Activated CD4-positive, alpha-beta T cell treated with anti-CD3 and anti-CD28 coated beads, Interleukin-2, amount 10 ng/mL, durations not matched to agents 7 days and 5 days (primary cell): ENCODE measurements around the gene MYO5A. TPM values are rescaled to one million over a fixed set of nuclear protein-coding genes. Genes with fewer than 3 reads are reported as not detected.
A peak's percentile ranks its signal among the peaks of the same experiment; 100 is the strongest.
"Not testable (repeated sequence)": the region's sequence is repeated elsewhere in the genome, so short reads cannot be mapped to it uniquely, and the experiment has no call there.

Experiments
- CTCF ChIA-PET: fragments of 350-600 bp; sonication (Branson Sonifier 250); formaldehyde crosslinking; loops from one replicate; lab custom pipeline; 2021; ENCODE audit warnings: antibody characterized with exemption; lab: Charles Lee
- POLR2A ChIA-PET: fragments of 350-600 bp; sonication (Branson Sonifier 250); formaldehyde crosslinking; loops from one replicate; lab custom pipeline; 2021; ENCODE audit warnings: antibody characterized with exemption; lab: Charles Lee
- DNase-seq: peaks from one replicate; pipeline ENCODE4 v3.0.0-alpha.2; 2020
- H3K27ac Mint-ChIP-seq: one replicate; pipeline ENCODE4 v1.8.0; 2021; ENCODE audit warnings: mild to moderate bottlenecking, moderate library complexity, mixed read lengths
- H3K27me3 Mint-ChIP-seq: one replicate; pipeline ENCODE4 v1.8.0; 2021; ENCODE audit warnings: mixed read lengths
- H3K36me3 Mint-ChIP-seq: one replicate; pipeline ENCODE4 v1.8.0; 2021; ENCODE audit warnings: low read depth, mixed read lengths
- H3K4me1 Mint-ChIP-seq: one replicate; pipeline ENCODE4 v1.8.0; 2021; ENCODE audit warnings: mixed read lengths
- H3K4me3 Mint-ChIP-seq: one replicate; pipeline ENCODE4 v1.8.0; 2021; ENCODE audit warnings: mild to moderate bottlenecking, moderate library complexity, mixed read lengths
- H3K9me3 Mint-ChIP-seq: one replicate; pipeline ENCODE4 v1.8.0; 2021; ENCODE audit warnings: mixed read lengths
- total RNA-seq, 2 experiments: library from RNA; stranded (reverse); gene quantifications; one replicate each; pipeline ENCODE4 v1.2.3, GENCODE V29; 2021

The MYO5A gene
- total RNA-seq = 10 to 100 TPM; 34.0 to 34.5 TPM

DNA sequence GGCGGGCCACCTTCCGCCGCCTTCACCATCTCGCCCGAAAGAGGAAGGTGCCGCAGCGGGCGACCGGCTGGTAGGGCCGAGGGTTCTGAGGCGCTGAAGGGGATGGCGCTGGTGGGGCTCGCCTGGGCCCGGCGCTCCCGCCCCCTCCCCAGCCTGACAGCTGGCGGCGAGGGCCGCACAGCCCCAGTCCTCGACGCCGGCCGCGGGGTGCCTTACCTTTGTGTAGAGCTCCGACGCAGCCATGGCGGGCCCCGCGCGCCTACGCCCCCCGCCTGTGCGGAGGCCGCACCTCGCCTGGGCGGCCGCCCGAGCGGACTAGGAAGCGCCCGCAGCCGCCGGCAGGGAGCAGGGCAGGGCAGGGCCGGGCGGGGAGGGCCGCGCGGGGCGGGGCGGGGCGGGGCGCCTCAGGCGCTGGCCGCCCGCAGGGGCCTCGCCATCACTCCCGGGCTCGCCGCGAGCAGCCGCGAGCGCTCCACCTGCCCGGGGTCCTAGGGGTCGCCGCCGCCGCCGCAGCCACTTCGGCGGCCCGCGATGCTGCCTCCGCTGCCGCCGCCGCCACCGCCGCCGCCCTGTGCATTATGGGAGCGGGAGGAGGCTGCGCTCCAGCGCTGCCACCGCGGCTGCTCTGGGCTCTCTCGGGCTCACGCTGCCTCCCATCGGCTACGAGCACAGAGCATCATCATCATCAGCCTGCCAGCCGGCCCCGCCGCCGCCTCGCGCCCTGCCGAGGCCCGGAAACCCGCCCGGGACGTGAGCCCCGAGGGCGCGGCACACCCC, at the start of gene MYO5A:
TSS of gene MYO5A (minus strand) at position 317 of the 777 bp plus-strand sequence. CDS start at position 243, 74 bp downstream.
- Mint-ChIP-seq H3K36me3 (peaks cover 2% of the 10 kb centered on the region), H3K27ac (peak within 1 kb of the TSS; percentile 90), H3K27me3 (peaks cover 11% of the 10 kb centered on the region), H3K4me3 (peak within 1 kb of the TSS; percentile 95), H3K4me1 (peaks cover 22% of the 10 kb centered on the region), H3K9me3 (no peaks in the 10 kb centered on the region)
- DNase-seq = peak; percentile 81
- POLR2A ChIA-PET = no interaction called here
- CTCF ChIA-PET = interaction anchor here (0.5 to 1.7 kb wide), 3 partner anchors 9 to 147 kb away, joined by 3 to 5 read pairs (median 4); no protein-coding TSS in a partner anchor

DNA sequence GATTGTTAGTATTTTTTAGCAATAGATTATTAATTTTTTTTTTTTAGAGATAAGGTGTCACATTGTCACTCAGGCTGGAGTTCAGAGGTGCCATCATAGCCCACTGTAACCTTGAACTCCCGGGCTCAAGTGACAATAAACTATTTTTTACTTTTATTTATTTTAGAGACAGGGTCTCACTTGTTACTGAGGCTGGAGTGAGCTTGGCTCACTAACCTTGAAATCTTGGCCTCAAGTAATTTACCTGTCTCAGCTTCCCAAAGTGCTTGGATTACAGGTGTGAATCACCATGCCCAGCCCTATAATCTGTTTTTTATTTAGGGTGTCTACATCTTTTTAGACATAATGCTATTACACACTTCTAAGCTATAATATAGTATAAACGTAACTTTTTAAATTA, 48.0 kb upstream of the MYO5A start:
- H3K4me3 Mint-ChIP-seq = no peak overlapping the region
- POLR2A ChIA-PET = no interaction called here
- H3K27ac Mint-ChIP-seq = no peak overlapping the region
- H3K4me1 Mint-ChIP-seq = no peaks in the 10 kb centered on the region
- CTCF ChIA-PET = interaction anchor here (0.5 to 1.4 kb wide), 2 partner anchors 9 to 118 kb away, joined by 3 read pairs; no protein-coding TSS in a partner anchor
- no peak for DNase-seq
- H3K27me3 Mint-ChIP-seq = no peaks in the 10 kb centered on the region
- peaks cover 3% of the 10 kb centered on the region for H3K9me3 Mint-ChIP-seq
- peaks cover 6% of the 10 kb centered on the region for H3K36me3 Mint-ChIP-seq

DNA sequence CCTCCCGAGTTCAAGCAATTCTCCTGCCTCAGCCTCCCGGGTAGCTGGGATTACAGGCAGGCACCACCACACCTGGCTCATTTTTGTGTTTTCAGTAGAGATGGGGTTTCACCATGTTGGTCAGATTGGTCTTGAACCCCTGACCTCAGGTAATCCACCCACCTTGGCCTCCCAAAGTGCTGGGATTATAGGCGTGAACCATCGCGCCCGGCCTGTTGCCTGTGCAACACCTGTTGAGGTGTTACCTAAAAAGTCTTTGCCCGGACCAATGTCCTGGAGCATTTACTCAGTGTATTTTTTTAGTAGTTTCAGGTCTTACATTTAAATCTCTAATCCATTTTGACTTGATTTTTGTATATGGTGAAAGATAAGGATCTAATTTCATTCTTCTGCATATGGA, 46.9 kb upstream of the MYO5A start:
- H3K36me3 Mint-ChIP-seq, DNase-seq, H3K27ac Mint-ChIP-seq, POLR2A ChIA-PET, H3K27me3 Mint-ChIP-seq, H3K9me3 Mint-ChIP-seq, H3K4me1 Mint-ChIP-seq, H3K4me3 Mint-ChIP-seq: not testable (repeated sequence)
- CTCF ChIA-PET = interaction anchor here (1.4 kb wide), 1 partner anchor 10 kb away, joined by 3 read pairs; no protein-coding TSS in a partner anchor

DNA sequence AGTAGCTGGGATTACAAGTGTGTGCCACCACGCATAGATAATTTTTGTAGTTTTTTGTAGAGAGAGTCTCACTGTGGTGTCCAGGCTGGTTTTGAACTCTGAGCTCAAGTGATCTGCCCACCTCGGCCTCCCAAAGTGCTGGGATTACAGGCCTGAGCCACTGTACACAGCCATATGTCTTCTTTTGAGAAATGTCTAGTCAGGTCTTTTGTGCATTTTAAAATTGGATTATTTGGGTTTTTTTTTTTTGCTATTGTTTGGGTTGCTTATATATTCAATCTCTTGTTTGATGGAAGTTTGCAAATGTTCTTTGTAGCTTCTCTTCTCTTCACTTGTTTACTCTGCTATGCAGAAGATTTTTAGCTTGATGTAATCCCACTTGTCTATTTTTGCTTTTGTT, 46.4 kb upstream of the MYO5A start:
- ChIA-PET POLR2A (no interaction called here), CTCF (no interaction called here)
- DNase-seq = no peak
- H3K4me3 Mint-ChIP-seq = no peak overlapping the region
- no peak overlapping the region for H3K27ac Mint-ChIP-seq
- H3K27me3 Mint-ChIP-seq = no peaks in the 10 kb centered on the region
- no peaks in the 10 kb centered on the region for H3K4me1 Mint-ChIP-seq
- H3K9me3 Mint-ChIP-seq = peaks cover 3% of the 10 kb centered on the region
- peaks cover 2% of the 10 kb centered on the region for H3K36me3 Mint-ChIP-seq

DNA sequence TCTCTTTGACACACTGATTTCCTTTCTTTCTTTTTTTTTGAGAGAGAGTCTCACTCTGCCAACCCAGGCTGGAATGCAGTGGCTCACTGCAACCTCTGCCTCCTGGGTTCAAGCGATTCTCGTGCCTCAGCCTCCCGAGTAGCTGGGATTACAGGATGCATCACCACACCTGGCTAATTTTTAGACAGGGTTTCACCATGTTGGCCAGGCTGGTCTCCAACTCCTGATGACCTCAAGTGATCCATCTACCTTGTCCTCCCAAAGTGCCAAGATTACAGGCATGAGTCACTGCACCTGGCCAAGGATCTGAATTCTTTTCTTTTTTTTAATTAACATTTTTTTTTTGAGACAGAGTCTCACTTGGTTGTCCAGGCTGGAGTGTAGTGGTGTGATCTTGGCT, 45.9 kb upstream of the MYO5A start:
- H3K4me1 Mint-ChIP-seq, DNase-seq, H3K36me3 Mint-ChIP-seq, H3K27me3 Mint-ChIP-seq, H3K27ac Mint-ChIP-seq, H3K4me3 Mint-ChIP-seq, CTCF ChIA-PET, H3K9me3 Mint-ChIP-seq, POLR2A ChIA-PET: not testable (repeated sequence)

DNA sequence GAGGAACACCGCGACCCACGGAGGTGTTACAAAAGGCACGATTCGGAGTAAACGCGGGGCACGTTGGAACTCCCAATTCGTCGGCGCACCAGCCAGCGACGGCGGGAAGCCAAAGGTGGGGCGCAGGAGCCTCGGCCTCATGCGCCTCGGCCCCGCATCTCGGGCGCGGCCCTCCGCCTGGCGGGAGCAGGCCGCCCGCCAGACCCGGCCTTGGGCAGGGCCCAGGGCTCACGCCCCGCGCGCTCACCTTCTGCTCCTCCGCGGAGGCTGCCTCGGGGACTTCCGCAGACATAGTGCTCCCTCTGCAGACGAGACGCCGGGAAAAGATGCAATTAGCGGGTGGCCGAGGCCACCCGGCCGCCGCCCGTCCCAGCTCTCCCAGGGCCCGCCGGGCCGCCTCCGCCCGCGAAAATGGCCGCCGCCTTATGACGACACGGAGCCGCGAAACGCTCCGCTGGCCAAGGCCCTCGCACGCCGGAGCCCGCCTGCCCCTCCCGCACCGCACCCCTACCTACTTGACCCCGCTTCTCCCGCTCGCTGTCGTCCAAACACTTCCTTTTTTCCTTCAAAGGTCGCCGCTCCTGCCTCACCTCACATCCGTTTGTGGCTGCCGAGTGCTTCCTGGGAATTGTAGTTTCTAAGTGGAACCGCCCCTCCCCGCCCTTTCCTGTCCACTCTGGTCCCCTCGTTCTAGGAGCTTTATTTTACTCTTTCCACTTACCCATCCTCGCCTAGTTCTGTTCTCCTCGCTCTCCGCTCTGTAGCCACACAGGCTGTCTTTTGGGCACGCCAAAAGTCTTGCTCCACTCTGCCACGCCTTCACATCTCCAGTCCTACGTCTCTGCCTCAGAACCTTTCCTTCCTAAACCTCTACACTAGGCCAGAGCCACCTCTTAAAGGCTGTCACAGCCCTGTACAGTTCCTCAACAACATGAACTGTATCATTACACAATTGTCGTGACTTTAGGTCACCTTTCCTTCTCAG, 40.2 kb upstream of the MYO5A start, which contains the start of gene ARPP19:
TSS of gene ARPP19 (minus strand) at position 430 of the 985 bp plus-strand sequence. CDS start at position 292, 138 bp downstream.
- H3K4me1 Mint-ChIP-seq = peaks cover 34% of the 10 kb centered on the region

DNA sequence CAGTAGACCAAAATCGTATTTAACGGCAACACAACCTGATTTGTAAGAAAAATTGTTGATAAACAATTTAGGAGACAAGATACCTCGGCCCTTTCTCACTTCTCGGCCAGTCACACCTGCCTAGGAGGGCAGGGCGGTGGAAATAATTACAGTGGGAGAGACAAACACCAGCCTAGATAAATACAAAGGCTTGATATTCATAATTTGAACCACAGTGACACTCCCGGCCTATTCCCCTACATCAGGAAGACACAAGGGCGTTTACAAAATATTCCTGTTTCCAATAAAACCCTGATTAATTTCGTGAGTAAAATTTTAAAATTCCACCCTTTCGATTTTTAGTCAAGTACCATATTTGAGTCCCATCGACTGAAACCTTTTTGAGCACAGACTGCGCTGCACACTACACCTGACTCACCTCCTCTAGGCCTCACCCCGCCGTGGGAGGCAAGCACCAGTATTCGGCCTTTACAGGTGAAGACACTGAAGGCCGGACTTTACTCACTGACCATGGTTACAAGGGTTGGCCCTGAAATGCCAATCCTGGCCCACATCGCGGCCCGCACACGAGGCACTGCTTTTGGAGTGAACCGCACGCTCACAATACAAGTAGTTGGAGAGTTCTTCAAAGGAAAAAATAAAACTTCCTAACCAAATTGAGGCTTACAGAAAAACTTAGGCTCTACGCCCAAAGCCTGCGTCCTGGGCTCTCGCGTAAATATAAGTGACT, 39.4 kb upstream of the MYO5A start:
- Mint-ChIP-seq H3K27me3 (no peaks in the 10 kb centered on the region), H3K9me3 (no peaks in the 10 kb centered on the region), H3K4me3 (peak overlapping the region; percentile 90), H3K4me1 (peaks cover 41% of the 10 kb centered on the region), H3K36me3 (peaks cover 22% of the 10 kb centered on the region), H3K27ac (peak overlapping the region; percentile 99)
- CTCF ChIA-PET = no interaction called here
- peak; percentile 31 for DNase-seq
- POLR2A ChIA-PET = no interaction called here

More for the DNA sequence above, 40.2 kb upstream of the MYO5A start, which contains the start of gene ARPP19:
- POLR2A ChIA-PET = interaction anchor here (0.6 kb wide), 1 partner anchor 17 kb away, joined by 3 read pairs; no protein-coding TSS in a partner anchor
- H3K36me3 Mint-ChIP-seq = peaks cover 21% of the 10 kb centered on the region
- CTCF ChIA-PET = interaction anchor here (1.0 kb wide), 2 partner anchors 35 to 42 kb away, joined by 3 to 4 read pairs; no protein-coding TSS in a partner anchor
- DNase-seq = peak; percentile 86
- no peaks in the 10 kb centered on the region for H3K9me3 Mint-ChIP-seq
- H3K27ac Mint-ChIP-seq = peak within 1 kb of the TSS; percentile 99
- H3K27me3 Mint-ChIP-seq = no peaks in the 10 kb centered on the region
- H3K4me3 Mint-ChIP-seq = peak within 1 kb of the TSS; percentile 90

DNA sequence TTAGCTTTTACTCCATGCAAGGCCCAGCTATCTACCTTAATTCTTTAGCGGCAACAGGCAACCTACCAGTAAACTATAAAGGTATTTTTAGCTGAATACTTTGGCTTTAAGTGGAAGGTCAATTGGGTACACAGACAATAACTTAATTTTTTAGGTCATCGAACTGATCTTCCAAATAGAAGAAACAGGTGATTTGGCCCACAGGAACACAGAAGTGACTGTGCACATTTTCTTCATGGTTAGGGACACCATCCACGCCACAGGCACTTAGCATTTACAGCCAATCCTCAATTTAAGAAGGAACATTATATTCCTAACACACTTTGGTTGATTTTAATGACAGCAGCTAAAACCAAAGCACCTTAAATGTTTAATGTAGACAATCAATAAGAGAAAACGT, 38.2 kb upstream of the MYO5A start:
- no peaks in the 10 kb centered on the region for H3K9me3 Mint-ChIP-seq
- POLR2A ChIA-PET = no interaction called here
- H3K27ac Mint-ChIP-seq = peak overlapping the region; percentile 99
- H3K4me3 Mint-ChIP-seq = peak overlapping the region; percentile 90
- DNase-seq = no peak
- H3K4me1 Mint-ChIP-seq = peaks cover 49% of the 10 kb centered on the region
- H3K36me3 Mint-ChIP-seq = peaks cover 25% of the 10 kb centered on the region
- CTCF ChIA-PET = no interaction called here
- no peaks in the 10 kb centered on the region for H3K27me3 Mint-ChIP-seq

DNA sequence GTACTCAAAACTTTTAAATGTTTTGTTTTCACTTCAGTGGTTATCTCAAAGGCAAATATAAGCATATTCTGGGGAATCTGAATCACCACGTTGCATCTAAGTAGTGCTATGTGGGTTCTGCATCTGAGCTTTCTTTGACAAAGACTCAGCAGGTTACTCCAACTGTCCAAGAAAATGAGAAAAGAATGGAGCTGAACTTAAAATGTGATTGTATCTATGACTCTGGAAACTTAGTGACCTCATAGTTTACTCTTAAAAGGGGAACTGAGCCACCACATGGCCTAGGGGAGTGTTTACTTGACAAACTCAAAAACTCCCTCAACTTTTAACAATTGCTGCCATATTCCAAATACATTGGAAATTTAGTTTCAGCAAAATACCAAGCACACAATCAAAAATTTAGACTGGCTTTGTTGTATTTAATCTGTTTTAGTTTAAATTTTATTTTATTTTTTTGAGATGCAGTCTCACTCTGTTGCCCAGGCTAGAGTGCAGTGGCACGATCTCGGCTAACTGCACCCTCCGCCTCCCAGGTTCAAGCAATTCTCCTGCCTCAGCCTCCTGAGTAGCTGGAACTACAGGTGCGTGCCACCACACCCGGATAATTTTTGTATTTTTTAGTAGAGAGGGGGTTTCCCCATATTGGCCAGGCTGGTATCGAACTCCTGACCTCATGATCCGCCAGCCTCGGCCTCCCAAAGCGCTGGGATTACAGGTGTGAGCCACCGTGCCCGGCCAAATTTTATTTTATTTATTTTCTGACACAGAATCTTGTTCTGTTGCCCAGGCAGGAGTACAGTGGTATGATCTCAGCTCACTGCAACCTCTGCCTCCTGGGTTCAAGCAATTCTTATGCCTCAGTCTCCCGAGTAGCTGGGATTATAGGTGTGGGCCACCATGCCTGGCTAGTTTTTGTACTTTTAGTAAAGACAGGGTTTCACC, 37.0 kb upstream of the MYO5A start:
- POLR2A ChIA-PET = interaction anchor here (0.6 kb wide), 1 partner anchor 22 kb away, joined by 3 read pairs; no protein-coding TSS in a partner anchor
- Mint-ChIP-seq H3K36me3 (peaks cover 28% of the 10 kb centered on the region), H3K4me1 (peaks cover 58% of the 10 kb centered on the region), H3K27ac (peak overlapping the region; percentile 41)
- CTCF ChIA-PET = interaction anchor here (0.9 to 1.8 kb wide), 2 partner anchors 12 to 20 kb away, joined by 3 to 8 read pairs; no protein-coding TSS in a partner anchor
- H3K27me3 Mint-ChIP-seq, DNase-seq, H3K9me3 Mint-ChIP-seq, H3K4me3 Mint-ChIP-seq: not testable (repeated sequence)

DNA sequence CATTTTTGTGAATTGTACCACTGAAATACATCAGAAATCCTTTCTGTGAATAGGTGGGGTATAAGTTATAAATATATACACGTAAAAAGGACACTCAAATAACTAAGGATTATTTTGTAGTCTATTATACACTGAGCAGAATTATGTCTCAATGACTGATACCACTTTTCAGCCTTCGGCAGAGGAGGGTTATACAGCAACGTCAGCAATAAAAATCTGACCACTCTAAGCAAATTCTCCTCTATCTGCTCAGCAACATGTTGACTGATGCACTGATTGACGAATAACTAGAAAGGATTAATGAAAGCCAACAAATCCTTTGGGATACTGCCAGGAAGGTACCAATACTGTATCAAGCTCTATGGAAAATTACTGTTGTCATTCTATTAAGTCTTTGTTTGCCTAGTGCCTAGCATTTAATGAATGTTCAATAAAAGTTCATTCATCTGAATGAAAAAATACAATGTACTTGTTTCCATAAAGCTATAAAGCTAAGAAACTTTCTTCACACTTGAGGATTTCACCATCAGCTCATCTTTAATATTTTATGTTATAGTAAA, 34.9 kb upstream of the MYO5A start:
- no peaks in the 10 kb centered on the region for H3K27me3 Mint-ChIP-seq
- ChIA-PET POLR2A (no interaction called here), CTCF (no interaction called here)
- peaks cover 70% of the 10 kb centered on the region for H3K4me1 Mint-ChIP-seq
- no peak overlapping the region for H3K4me3 Mint-ChIP-seq
- no peak for DNase-seq
- H3K27ac Mint-ChIP-seq = no peak overlapping the region
- H3K36me3 Mint-ChIP-seq = peaks cover 36% of the 10 kb centered on the region
- H3K9me3 Mint-ChIP-seq = no peaks in the 10 kb centered on the region

DNA sequence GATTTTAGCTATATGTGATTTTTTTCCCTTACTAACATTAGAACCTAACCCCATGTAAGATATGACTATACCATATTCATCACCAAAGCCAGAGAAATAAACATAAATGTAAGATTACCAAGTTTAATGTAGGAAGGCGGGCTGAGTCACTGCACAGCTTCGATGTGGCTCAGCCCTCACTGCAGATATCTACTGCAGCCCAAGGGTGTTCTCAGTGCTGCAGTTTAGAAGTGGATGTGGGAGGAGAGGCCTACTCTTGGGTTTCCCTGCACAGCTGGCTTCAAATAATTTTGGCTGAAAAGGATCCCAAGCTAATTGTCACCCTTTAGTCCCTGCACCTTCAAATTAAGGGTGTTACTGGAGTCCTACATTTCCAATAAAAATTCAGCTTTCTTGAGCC, 30.9 kb upstream of the MYO5A start:
- H3K36me3 Mint-ChIP-seq = peaks cover 39% of the 10 kb centered on the region
- H3K4me3 Mint-ChIP-seq = no peak overlapping the region
- H3K4me1 Mint-ChIP-seq = peaks cover 72% of the 10 kb centered on the region
- H3K9me3 Mint-ChIP-seq = no peaks in the 10 kb centered on the region
- H3K27ac Mint-ChIP-seq = peak overlapping the region; percentile 60
- DNase-seq = no peak
- POLR2A ChIA-PET = no interaction called here
- no peaks in the 10 kb centered on the region for H3K27me3 Mint-ChIP-seq
- CTCF ChIA-PET = interaction anchor here (1.3 to 2.4 kb wide), 8 partner anchors 8 to 264 kb away, joined by 3 to 6 read pairs (median 4); partner anchors contain the start of gene MYO5C
